Stimulated activated CD4-positive, alpha-beta T cell treated with anti-CD3 and anti-CD28 coated beads, TNF-alpha, amount 100 ng/mL, for 4 hours (primary cell): ENCODE measurements around the gene PLPPR2.
"Not testable (repeated sequence)": the region's sequence is repeated elsewhere in the genome, so short reads cannot be mapped to it uniquely, and the experiment has no call there.

ENCODE experiments used
- DNase-seq, 3 experiments: peaks; one replicate each; pipeline ENCODE4 v3.0.0-alpha.2; 2020; ENCODE audit warnings: low read depth in 3 of 3

Gene PLPPR2

GRCh38 chr19:11401808-11402543 lies 46.7 kb downstream of the PLPPR2 start:
- DNase-seq = no peak

GRCh38 chr19:11404588-11405222 lies 49.5 kb downstream of the PLPPR2 start:
- no peak for DNase-seq

GRCh38 chr19:11405846-11406643 lies 50.8 kb downstream of the PLPPR2 start:
- DNase-seq = peak in 2 of 3 experiments; percentile 40 to 41

GRCh38 chr19:11406703-11407236 lies 51.5 kb downstream of the PLPPR2 start:
- DNase-seq = not testable (repeated sequence)

- DNase-seq = no peak
Measured at GRCh38 chr19:11408591-11408990, 53.4 kb downstream of the PLPPR2 start.

- no peak for DNase-seq
Measured at GRCh38 chr19:11410682-11411081, 55.5 kb downstream of the PLPPR2 start.

- no peak for DNase-seq
Measured at GRCh38 chr19:11414544-11414943, 59.3 kb downstream of the PLPPR2 start.
